PC-3 (cell line): ENCODE results near the gene NPEPL1. TPM values are rescaled to one million over a fixed set of nuclear protein-coding genes. Genes with fewer than 3 reads are reported as not detected.

Experiments used
- ATAC-seq: fragments of 200-7000 bp; cut with Tn5 transposase; 2 replicates; pipeline ENCODE4 v1.9.1; 2020; ENCODE audit warnings: mild to moderate bottlenecking, moderate library complexity
- BruUV-seq: library from RNA; stranded (reverse); fragments of 400-500 nt; replicated peaks from 2 replicates; lab custom pipeline; 2021; lab: Mats Ljungman, UMichigan
- CTCF ChIA-PET: fragments of 300-600 bp; sonication (Branson Sonifier 250); formaldehyde crosslinking; loops from one replicate; lab custom pipeline; 2022; ENCODE audit warnings: antibody characterized with exemption; lab: Charles Lee
- POLR2A ChIA-PET: fragments of 300-600 bp; sonication (Branson Sonifier 250); formaldehyde crosslinking; loops from one replicate; lab custom pipeline; 2022; ENCODE audit warnings: antibody characterized with exemption; ENCODE audit not compliant: unreplicated experiment; lab: Charles Lee
- DNase-seq: peaks from one replicate; pipeline ENCODE4 v3.0.0-alpha.2; 2015
- H2AFZ ChIP-seq: fragments of 300-600 bp; sonication (generic); 2 replicates; pipeline ENCODE4 v1.6.0; 2016; ENCODE audit warnings: antibody characterized with exemption, low read length
- H3F3A ChIP-seq: fragments of 300-600 bp; sonication (generic); one replicate; pipeline ENCODE4 v1.6.0; 2017; ENCODE audit warnings: antibody characterized with exemption, low read length, control low read depth, mild to moderate bottlenecking; ENCODE audit not compliant: unreplicated experiment
- H3K27ac ChIP-seq: fragments of 300-600 bp; sonication (generic); 2 replicates; pipeline ENCODE4 v1.5.1; 2016; ENCODE audit warnings: mild to moderate bottlenecking, low read length
- H3K27me3 ChIP-seq: fragments of 300-600 bp; sonication (generic); 2 replicates; pipeline ENCODE4 v1.6.1; 2016; ENCODE audit warnings: low read length, mixed read lengths
- H3K36me3 ChIP-seq: fragments of 300-600 bp; sonication (generic); 2 replicates; pipeline ENCODE4 v1.6.1; 2016; ENCODE audit warnings: low read depth, mixed run types, low read length, mixed read lengths
- H3K4me1 ChIP-seq: fragments of 300-600 bp; sonication (generic); 2 replicates; pipeline ENCODE4 v1.5.1; 2016; ENCODE audit warnings: low read length; ENCODE audit not compliant: insufficient read depth
- H3K4me2 ChIP-seq: fragments of 300-600 bp; sonication (generic); 2 replicates; pipeline ENCODE4 v1.6.0; 2016; ENCODE audit warnings: low read length
- H3K4me3 ChIP-seq: fragments of 300-600 bp; sonication (generic); 2 replicates; pipeline ENCODE4 v1.5.1; 2016; ENCODE audit warnings: mild to moderate bottlenecking, low read length, mixed read lengths
- H3K79me2 ChIP-seq: fragments of 300-600 bp; sonication (generic); 2 replicates; pipeline ENCODE4 v1.6.1; 2017; ENCODE audit warnings: low read length, mixed read lengths
- H3K9ac ChIP-seq: fragments of 300-600 bp; sonication (generic); 2 replicates; pipeline ENCODE4 v1.6.0; 2016; ENCODE audit warnings: mild to moderate bottlenecking, low read length
- H3K9me2 ChIP-seq: fragments of 300-600 bp; sonication (generic); replicated peaks from 2 replicates; pipeline ENCODE4 v1.6.1; 2016; ENCODE audit warnings: mixed run types, low read length, mixed read lengths
- H3K9me3 ChIP-seq: fragments of 300-600 bp; sonication (generic); 2 replicates; pipeline ENCODE4 v1.6.1; 2016; ENCODE audit warnings: low read length, mixed read lengths
- H4K20me1 ChIP-seq: fragments of 300-600 bp; sonication (generic); 2 replicates; pipeline ENCODE4 v1.6.1; 2016; ENCODE audit warnings: low read length, mixed read lengths
- EZH2 ChIP-seq: fragments of 300-600 bp; sonication (generic); IDR thresholded peaks from one replicate; pipeline ENCODE4 v1.6.1; 2017; ENCODE audit warnings: antibody characterized with exemption, mild to moderate bottlenecking, low read length; ENCODE audit not compliant: unreplicated experiment
- EZH2phosphoT487 ChIP-seq: fragments of 300-600 bp; sonication (generic); IDR thresholded peaks from 2 replicates; pipeline ENCODE4 v1.6.1; 2018; ENCODE audit warnings: mild to moderate bottlenecking, antibody characterized with exemption, low read length, borderline replicate concordance
- intact Hi-C: fragments of 100-400 bp; cut with micrococcal nuclease; formaldehyde crosslinking; loops from 2 replicates; pipeline ENCODE4 v1.9.0; 2023
- total RNA-seq: library from RNA; depleted of rRNA; stranded (reverse); fragments of >200 nt; gene quantifications from 2 replicates; pipeline ENCODE4 v1.2.3, GENCODE V29; 2014
- TF ChIP-seq, protein P1 (sequence below): fragments of 300-600 bp; sonication (generic); conservative IDR thresholded peaks from 2 replicates; pipeline ENCODE4 v1.5.1; 2017; ENCODE audit warnings: antibody characterized with exemption, low read depth, mild to moderate bottlenecking, low read length

NPEPL1 gene
- total RNA-seq, 1 experiment from 2014 or later: 49.7 TPM

DNA sequence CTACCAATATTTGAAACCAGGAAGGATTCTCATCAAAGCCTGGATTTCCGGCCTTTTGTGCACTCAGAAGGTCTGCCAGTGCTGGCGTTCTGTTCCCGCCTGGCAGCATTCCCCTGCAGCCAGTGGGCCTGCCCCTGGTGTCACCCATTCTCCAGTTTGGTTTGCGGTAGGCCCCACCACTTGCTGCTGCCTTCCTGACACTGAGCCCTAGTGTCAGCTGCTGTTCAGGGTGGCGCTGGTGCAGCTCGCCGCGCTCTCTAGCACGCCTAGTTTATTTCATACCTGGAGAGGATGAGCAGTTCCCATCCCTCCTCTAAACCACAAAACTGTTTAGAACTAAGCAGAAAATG is 9.5 kb downstream of the NPEPL1 start:
- H3K4me3 ChIP-seq: no peak overlapping the region
- H3K9me3 ChIP-seq: no peaks in the 10 kb centered on the region
- no peak for TF ChIP-seq EZH2phosphoT487
- TF ChIP-seq EZH2: no peak
- TF ChIP-seq, protein P1, sequence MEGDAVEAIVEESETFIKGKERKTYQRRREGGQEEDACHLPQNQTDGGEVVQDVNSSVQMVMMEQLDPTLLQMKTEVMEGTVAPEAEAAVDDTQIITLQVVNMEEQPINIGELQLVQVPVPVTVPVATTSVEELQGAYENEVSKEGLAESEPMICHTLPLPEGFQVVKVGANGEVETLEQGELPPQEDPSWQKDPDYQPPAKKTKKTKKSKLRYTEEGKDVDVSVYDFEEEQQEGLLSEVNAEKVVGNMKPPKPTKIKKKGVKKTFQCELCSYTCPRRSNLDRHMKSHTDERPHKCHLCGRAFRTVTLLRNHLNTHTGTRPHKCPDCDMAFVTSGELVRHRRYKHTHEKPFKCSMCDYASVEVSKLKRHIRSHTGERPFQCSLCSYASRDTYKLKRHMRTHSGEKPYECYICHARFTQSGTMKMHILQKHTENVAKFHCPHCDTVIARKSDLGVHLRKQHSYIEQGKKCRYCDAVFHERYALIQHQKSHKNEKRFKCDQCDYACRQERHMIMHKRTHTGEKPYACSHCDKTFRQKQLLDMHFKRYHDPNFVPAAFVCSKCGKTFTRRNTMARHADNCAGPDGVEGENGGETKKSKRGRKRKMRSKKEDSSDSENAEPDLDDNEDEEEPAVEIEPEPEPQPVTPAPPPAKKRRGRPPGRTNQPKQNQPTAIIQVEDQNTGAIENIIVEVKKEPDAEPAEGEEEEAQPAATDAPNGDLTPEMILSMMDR: no peak
- intact Hi-C loops: no loop called here
- H3K27ac ChIP-seq: no peak overlapping the region
- no peak overlapping the region for H2AFZ ChIP-seq
- BruUV-seq: no TSS peak
- POLR2A ChIA-PET: no interaction called here
- H4K20me1 ChIP-seq: no peaks in the 10 kb centered on the region
- no peaks in the 10 kb centered on the region for H3K9me2 ChIP-seq
- CTCF ChIA-PET: no interaction called here
- no peaks in the 10 kb centered on the region for H3F3A ChIP-seq
- no peaks in the 10 kb centered on the region for H3K4me1 ChIP-seq
- no peak overlapping the region for H3K4me2 ChIP-seq
- H3K79me2 ChIP-seq: no peaks in the 10 kb centered on the region
- H3K36me3 ChIP-seq: peaks cover 29% of the 10 kb centered on the region
- no peaks in the 10 kb centered on the region for H3K27me3 ChIP-seq
- DNase-seq: no peak
- ATAC-seq: no peak
- H3K9ac ChIP-seq: no peak overlapping the region

DNA sequence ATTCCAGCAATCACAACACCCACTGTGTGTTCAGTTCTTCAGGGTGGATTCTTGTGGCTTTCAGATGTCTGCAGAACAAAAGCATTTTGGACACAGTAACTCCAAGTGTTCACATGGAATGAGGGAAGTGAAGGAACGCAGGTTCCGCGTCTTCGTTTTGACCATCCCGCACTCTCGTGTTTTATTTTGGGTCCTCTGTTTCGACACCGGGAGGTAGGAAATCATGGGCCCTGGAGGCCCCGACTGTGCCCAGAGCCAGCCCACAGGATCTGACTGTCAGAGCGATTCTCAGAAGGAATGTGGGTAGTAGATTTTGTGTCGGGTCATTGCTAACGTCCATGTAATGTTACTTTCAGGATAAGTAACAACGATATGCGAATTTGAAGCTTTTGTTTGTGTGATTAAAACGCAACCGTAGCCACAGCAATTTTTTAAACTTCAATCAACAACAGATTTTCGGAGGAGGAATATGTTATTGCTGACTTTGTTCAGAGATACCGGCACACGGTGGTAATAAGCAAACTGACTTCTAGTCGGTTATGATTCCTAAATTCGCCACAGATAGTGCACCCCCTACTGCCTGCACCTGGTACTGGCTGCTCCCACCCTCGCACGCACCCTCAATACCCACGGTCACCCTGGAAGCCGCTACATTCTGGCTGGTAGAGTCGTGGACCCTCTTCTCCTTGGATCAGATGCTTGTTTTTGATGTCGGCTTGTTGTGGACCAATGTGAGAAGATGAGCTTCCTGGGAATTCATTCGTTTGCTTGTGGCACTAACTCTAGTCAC is 10.5 kb downstream of the NPEPL1 start:
- ATAC-seq (no peak), DNase-seq (no peak)
- H3K9me2 ChIP-seq: no peaks in the 10 kb centered on the region
- ChIA-PET CTCF (no interaction called here), POLR2A (no interaction called here)
- no peak overlapping the region for H3K4me3 ChIP-seq
- BruUV-seq: no TSS peak
- TF ChIP-seq EZH2phosphoT487: no peak
- TF ChIP-seq, protein P1: peak; percentile 61
- H3K9me3 ChIP-seq: no peaks in the 10 kb centered on the region
- no peaks in the 10 kb centered on the region for H3F3A ChIP-seq
- no peaks in the 10 kb centered on the region for H3K79me2 ChIP-seq
- H2AFZ ChIP-seq: no peak overlapping the region
- H3K27ac ChIP-seq: no peak overlapping the region
- no peak overlapping the region for H3K9ac ChIP-seq
- no peaks in the 10 kb centered on the region for H4K20me1 ChIP-seq
- peaks cover 28% of the 10 kb centered on the region for H3K36me3 ChIP-seq
- no peak overlapping the region for H3K4me2 ChIP-seq
- no peaks in the 10 kb centered on the region for H3K27me3 ChIP-seq
- intact Hi-C loops: no loop called here
- no peaks in the 10 kb centered on the region for H3K4me1 ChIP-seq

DNA sequence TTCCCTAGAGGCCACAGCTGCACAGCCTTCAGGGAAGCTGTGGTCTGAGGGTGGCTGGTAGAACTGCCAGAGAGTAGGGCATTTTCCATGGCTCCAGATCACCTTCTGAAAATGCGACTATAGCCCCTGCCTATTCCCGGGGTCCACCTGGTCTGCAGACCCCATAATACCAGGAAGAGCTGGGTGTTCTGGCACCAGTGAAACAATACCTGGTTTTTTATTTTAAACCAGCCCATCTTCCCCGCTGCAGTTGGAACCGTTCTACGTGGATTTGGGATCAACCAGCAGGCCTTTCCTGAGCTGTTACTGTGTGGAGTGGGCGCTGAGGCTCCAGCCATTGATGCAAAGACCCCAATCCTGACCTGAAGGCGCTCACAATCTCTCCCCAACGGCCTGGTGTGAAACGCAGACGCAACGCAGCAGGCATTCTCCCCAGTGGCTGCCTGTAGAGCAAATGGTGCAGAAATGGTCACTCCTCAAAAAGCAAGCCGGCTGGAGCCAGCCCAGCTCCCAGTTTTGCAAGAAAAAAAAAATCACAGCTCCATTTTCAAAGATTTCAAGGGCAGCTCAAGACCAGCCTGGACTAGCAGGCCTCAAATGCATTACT is 11.3 kb downstream of the NPEPL1 start:
- TF ChIP-seq, protein P1: no peak
- TF ChIP-seq EZH2 (no peak), EZH2phosphoT487 (no peak)
- ChIA-PET CTCF (no interaction called here), POLR2A (interaction anchor here (0.6 kb wide), 1 partner anchor 22 kb away, joined by 4 read pairs; no protein-coding TSS in a partner anchor)
- Histone ChIP-seq H3K4me1 (no peaks in the 10 kb centered on the region), H4K20me1 (no peaks in the 10 kb centered on the region), H3K27me3 (no peaks in the 10 kb centered on the region), H3K36me3 (peaks cover 28% of the 10 kb centered on the region), H3K27ac (no peak overlapping the region), H3K4me2 (no peak overlapping the region), H3K9me3 (no peaks in the 10 kb centered on the region), H3F3A (no peaks in the 10 kb centered on the region), H3K4me3 (no peak overlapping the region), H3K79me2 (no peaks in the 10 kb centered on the region), H3K9me2 (no peaks in the 10 kb centered on the region), H2AFZ (no peak overlapping the region), H3K9ac (no peak overlapping the region)
- no TSS peak for BruUV-seq
- ATAC-seq (no peak), DNase-seq (no peak)
- intact Hi-C loops: no loop called here
